ENCODE results near the gene MAD1L1.
A peak's percentile ranks its signal among the peaks of the same experiment; 100 is the strongest.
"Not testable (repeated sequence)": the region's sequence is repeated elsewhere in the genome, so short reads cannot be mapped to it uniquely, and the experiment has no call there.

MAD1L1 gene

GRCh38 chr7:2232766-2233520 is at the start of gene MAD1L1:
MAD1L1 (minus strand) TSS chr7:2232945; CDS start chr7:2230133, 2,812 bp downstream.
- DNase-seq, result peak; percentile 81

GRCh38 chr7:2282185-2282751 is 49.5 kb upstream of the MAD1L1 start:
- no peak for DNase-seq

- no peak for DNase-seq
These were observed 48.8 kb upstream of the MAD1L1 start for GRCh38 chr7:2281541-2281940.

GRCh38 chr7:2280424-2280823 is 47.7 kb upstream of the MAD1L1 start:
- no peak for DNase-seq

GRCh38 chr7:2279896-2280295 is 47.2 kb upstream of the MAD1L1 start:
- DNase-seq, result no peak

- DNase-seq, result no peak
These were observed 45.3 kb upstream of the MAD1L1 start for GRCh38 chr7:2278026-2278425.

- DNase-seq, result no peak
These were observed 43.4 kb upstream of the MAD1L1 start for GRCh38 chr7:2276107-2276506.

- DNase-seq, result no peak
These were observed 42.4 kb upstream of the MAD1L1 start for GRCh38 chr7:2275101-2275500.

GRCh38 chr7:2274666-2275065 is 41.9 kb upstream of the MAD1L1 start:
- no peak for DNase-seq

- no peak for DNase-seq
These were observed 41.1 kb upstream of the MAD1L1 start for GRCh38 chr7:2273866-2274265.

GRCh38 chr7:2272031-2272430 is 39.3 kb upstream of the MAD1L1 start:
- DNase-seq, result no peak

- DNase-seq, result no peak
These were observed 38.7 kb upstream of the MAD1L1 start for GRCh38 chr7:2271273-2272026.

GRCh38 chr7:2270495-2270894 is 37.8 kb upstream of the MAD1L1 start:
- DNase-seq, result no peak

GRCh38 chr7:2269991-2270460 is 37.3 kb upstream of the MAD1L1 start:
- no peak for DNase-seq

GRCh38 chr7:2269089-2269990 is 36.6 kb upstream of the MAD1L1 start:
- DNase-seq, result not testable (repeated sequence)

GRCh38 chr7:2266911-2267310 is 34.2 kb upstream of the MAD1L1 start:
- DNase-seq, result no peak

GRCh38 chr7:2264158-2264557 is 31.4 kb upstream of the MAD1L1 start:
- DNase-seq, result no peak

GRCh38 chr7:2263176-2263575 is 30.4 kb upstream of the MAD1L1 start:
- no peak for DNase-seq

GRCh38 chr7:2261611-2262010 is 28.9 kb upstream of the MAD1L1 start:
- DNase-seq, result peak; percentile 25

GRCh38 chr7:2260820-2261219 is 28.1 kb upstream of the MAD1L1 start:
- no peak for DNase-seq

- DNase-seq, result no peak
These were observed 26.7 kb upstream of the MAD1L1 start for GRCh38 chr7:2259480-2259879.

GRCh38 chr7:2258661-2259365 is 26.1 kb upstream of the MAD1L1 start:
- no peak for DNase-seq

Data from activated T-cell treated with anti-CD3 and anti-CD28 coated beads for 4 hours (primary cell).